Endodermal cell (in vitro differentiated cells): ENCODE measurements around the gene HTR2A. TPM values are rescaled to one million over a fixed set of nuclear protein-coding genes. Genes with fewer than 3 reads are reported as not detected.

ENCODE experiments used
- DNase-seq: peaks from one replicate; pipeline ENCODE4 v3.0.0-alpha.2; 2017
- H3K27ac ChIP-seq: 2 replicates; pipeline ENCODE4 v1.5.1; 2013; ENCODE audit warnings: mild to moderate bottlenecking, low read depth, low read length, moderate library complexity
- H3K27me3 ChIP-seq: 2 replicates; pipeline ENCODE4 v1.6.1; 2013; ENCODE audit warnings: mild to moderate bottlenecking, low read length, moderate library complexity; ENCODE audit not compliant: insufficient read depth, control insufficient read depth, poor library complexity, severe bottlenecking
- H3K36me3 ChIP-seq: 2 replicates; pipeline ENCODE4 v1.7.0; 2013; ENCODE audit warnings: mild to moderate bottlenecking, low read length, moderate library complexity; ENCODE audit not compliant: control insufficient read depth, insufficient read depth
- H3K4me1 ChIP-seq: one replicate; pipeline ENCODE4 v1.7.0; 2013; ENCODE audit warnings: low read length; ENCODE audit not compliant: control insufficient read depth, insufficient read depth
- H3K4me3 ChIP-seq: 2 replicates; pipeline ENCODE4 v1.5.1; 2013; ENCODE audit warnings: mild to moderate bottlenecking, low read length, moderate library complexity
- H3K9ac ChIP-seq: 2 replicates; pipeline ENCODE4 v1.6.1; 2013; ENCODE audit warnings: mild to moderate bottlenecking, low read length, moderate library complexity; ENCODE audit not compliant: poor library complexity, severe bottlenecking; ENCODE audit errors: extremely low read depth
- H3K9me3 ChIP-seq: 2 replicates; pipeline ENCODE4 v1.6.1; 2013; ENCODE audit warnings: mild to moderate bottlenecking, low read length, moderate library complexity; ENCODE audit not compliant: control insufficient read depth
- H3K27ac Mint-ChIP-seq: 2 replicates; pipeline ENCODE4 v1.8.0; 2020; ENCODE audit warnings: mixed read lengths
- H3K27me3 Mint-ChIP-seq: 2 replicates; pipeline ENCODE4 v1.8.0; 2021; ENCODE audit warnings: mild to moderate bottlenecking, mixed read lengths; ENCODE audit not compliant: insufficient read depth
- H3K36me3 Mint-ChIP-seq: 2 replicates; pipeline ENCODE4 v1.8.0; 2020; ENCODE audit warnings: low read depth, mixed read lengths
- H3K4me1 Mint-ChIP-seq: 2 replicates; pipeline ENCODE4 v1.8.0; 2020; ENCODE audit warnings: mixed read lengths
- H3K4me3 Mint-ChIP-seq: 2 replicates; pipeline ENCODE4 v1.8.0; 2020; ENCODE audit warnings: mild to moderate bottlenecking, moderate library complexity, mixed read lengths
- H3K9me3 Mint-ChIP-seq: 2 replicates; pipeline ENCODE4 v1.8.0; 2020; ENCODE audit warnings: mild to moderate bottlenecking, mixed read lengths
- WGBS, 2 experiments: methylation state at CpG; one replicate each; pipeline versions ENCODE4 v1.1.5 to v1.1.7; 2013; ENCODE audit warnings: missing lambda C conversion rate in 2 of 2, mixed read lengths in 1 of 2; ENCODE audit not compliant: insufficient coverage in 1 of 2, insufficient read length in 1 of 2; 5-methylcytosine and 5-hydroxymethylcytosine counted together
- total RNA-seq, 2 donors: library from RNA; stranded (reverse); fragmentation: NEBNext Ultra II Directional in 1 of 2; extraction: Animal tissue kit (Norgen Biotek cat#: 25700) in 1 of 2; gene quantifications; 2 replicates in 1 of 2; 3 replicates in 1 of 2; pipeline ENCODE4 v1.2.1, GENCODE V29; 2021
- TF ChIP-seq, protein P1 (sequence below): fragments of 200-600 bp; sonication (generic); conservative IDR thresholded peaks from 2 replicates; pipeline ENCODE4 v1.5.0; 2021; ENCODE audit warnings: antibody characterized with exemption, mild to moderate bottlenecking

Gene HTR2A
- total RNA-seq, 2 donors from 2014 or later = not detected

DNA sequence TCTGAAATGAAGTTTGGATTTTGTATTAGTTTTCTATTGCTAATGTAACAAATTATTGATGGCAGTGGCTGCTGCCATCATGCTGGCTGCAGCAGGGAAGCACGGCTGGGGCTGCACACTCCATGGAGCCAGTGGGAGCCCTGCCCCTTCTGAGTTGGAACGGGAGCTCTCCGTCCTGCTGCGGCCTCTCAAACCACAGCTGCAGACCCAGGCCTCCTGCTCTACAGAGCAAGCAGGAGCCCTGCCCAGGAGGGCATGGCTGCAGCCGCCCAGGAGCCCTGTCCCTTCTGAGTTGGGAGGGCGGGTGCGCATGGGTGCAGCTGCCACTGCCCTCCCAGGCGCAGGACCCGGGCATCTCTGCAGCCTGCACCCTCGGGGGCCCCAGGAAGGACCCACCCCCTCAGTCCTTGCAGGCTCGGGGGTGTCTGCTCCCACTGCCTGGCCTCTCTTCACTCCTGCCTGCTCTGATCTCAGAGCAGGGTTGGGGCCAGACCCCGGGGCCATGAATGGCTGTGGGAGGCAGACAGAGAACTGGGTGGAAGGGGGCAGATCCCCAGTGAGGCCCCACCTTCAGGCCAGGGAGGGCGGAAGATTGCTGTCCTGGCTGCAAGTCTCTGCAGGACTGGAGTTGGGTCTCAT lies 78.9 kb downstream of the HTR2A start:
- H3K4me3 ChIP-seq = no peak overlapping the region
- no peak for DNase-seq
- TF ChIP-seq, protein P1, sequence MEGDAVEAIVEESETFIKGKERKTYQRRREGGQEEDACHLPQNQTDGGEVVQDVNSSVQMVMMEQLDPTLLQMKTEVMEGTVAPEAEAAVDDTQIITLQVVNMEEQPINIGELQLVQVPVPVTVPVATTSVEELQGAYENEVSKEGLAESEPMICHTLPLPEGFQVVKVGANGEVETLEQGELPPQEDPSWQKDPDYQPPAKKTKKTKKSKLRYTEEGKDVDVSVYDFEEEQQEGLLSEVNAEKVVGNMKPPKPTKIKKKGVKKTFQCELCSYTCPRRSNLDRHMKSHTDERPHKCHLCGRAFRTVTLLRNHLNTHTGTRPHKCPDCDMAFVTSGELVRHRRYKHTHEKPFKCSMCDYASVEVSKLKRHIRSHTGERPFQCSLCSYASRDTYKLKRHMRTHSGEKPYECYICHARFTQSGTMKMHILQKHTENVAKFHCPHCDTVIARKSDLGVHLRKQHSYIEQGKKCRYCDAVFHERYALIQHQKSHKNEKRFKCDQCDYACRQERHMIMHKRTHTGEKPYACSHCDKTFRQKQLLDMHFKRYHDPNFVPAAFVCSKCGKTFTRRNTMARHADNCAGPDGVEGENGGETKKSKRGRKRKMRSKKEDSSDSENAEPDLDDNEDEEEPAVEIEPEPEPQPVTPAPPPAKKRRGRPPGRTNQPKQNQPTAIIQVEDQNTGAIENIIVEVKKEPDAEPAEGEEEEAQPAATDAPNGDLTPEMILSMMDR = no peak
- no peak overlapping the region for H3K27ac ChIP-seq
- H3K4me1 ChIP-seq = no peaks in the 10 kb centered on the region
- no peaks in the 10 kb centered on the region for H3K27me3 ChIP-seq
- no peaks in the 10 kb centered on the region for H3K9me3 ChIP-seq
- Mint-ChIP-seq H3K36me3 (no peaks in the 10 kb centered on the region), H3K27ac (no peak overlapping the region), H3K27me3 (peaks cover 1% of the 10 kb centered on the region), H3K4me1 (peaks cover 10% of the 10 kb centered on the region), H3K9me3 (peaks cover 1% of the 10 kb centered on the region), H3K4me3 (no peak overlapping the region)
- 93 to 96% methylated on average over 4 to 13 of the region's 13 CpGs for WGBS, 2 experiments
- no peak overlapping the region for H3K9ac ChIP-seq
- no peaks in the 10 kb centered on the region for H3K36me3 ChIP-seq

DNA sequence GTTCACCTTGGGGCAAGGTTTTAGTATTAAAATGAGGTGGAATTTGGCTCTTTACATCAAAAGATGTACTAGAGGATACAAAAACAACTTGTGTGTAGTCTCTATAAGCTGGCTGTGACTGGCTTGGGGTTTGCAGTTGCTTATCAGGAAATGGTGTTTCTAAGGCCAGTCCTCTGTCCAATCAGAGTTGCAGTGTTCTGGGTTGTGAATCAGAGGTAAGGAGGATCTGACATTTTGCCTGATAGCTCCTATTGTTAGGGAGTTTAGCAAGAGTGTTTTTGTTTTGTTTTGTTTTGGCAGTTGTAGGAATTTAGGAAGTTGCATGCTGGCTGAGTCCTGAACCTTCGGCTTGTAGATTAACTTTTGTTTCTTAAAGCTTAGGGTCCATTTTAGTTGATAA lies 79.8 kb downstream of the HTR2A start:
- H3K9me3 ChIP-seq = peaks cover 8% of the 10 kb centered on the region
- DNase-seq = no peak
- H3K9me3 Mint-ChIP-seq = peaks cover 9% of the 10 kb centered on the region
- no peaks in the 10 kb centered on the region for H3K4me1 ChIP-seq
- H3K4me3 Mint-ChIP-seq = no peak overlapping the region
- no peak overlapping the region for H3K9ac ChIP-seq
- no peak overlapping the region for H3K27ac ChIP-seq
- no peaks in the 10 kb centered on the region for H3K36me3 Mint-ChIP-seq
- whole genome bisulfite sequencing, 2 experiments = 81% methylated on average over 1 of the region's 1 CpG; no CpG with 5 or more reads in 1 of the 2 experiments
- peaks cover 1% of the 10 kb centered on the region for H3K27me3 Mint-ChIP-seq
- no peak overlapping the region for H3K4me3 ChIP-seq
- H3K27ac Mint-ChIP-seq = no peak overlapping the region
- no peaks in the 10 kb centered on the region for H3K36me3 ChIP-seq
- H3K27me3 ChIP-seq = no peaks in the 10 kb centered on the region
- TF ChIP-seq, protein P1 = no peak
- peaks cover 10% of the 10 kb centered on the region for H3K4me1 Mint-ChIP-seq

DNA sequence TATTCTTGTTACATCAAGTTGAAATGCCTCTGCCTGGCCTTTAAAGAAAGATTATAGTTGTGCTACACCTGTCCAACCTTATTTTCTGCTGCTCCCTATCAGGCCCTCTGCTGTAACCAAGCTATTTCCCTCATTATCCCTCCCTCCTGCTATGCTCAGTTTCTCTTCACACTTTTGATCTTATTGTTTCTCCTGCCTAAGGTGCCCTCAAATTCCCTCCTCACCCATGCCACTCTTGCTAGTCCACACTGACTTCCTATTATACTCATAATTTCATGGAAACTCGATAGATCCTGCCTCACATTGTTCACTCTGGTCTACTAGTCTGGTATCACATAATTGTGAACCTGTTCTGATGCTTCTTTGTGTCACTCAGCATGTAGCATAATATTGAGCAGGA lies 80.5 kb downstream of the HTR2A start:
- H3K27me3 ChIP-seq = no peaks in the 10 kb centered on the region
- peaks cover 1% of the 10 kb centered on the region for H3K27me3 Mint-ChIP-seq
- no peak overlapping the region for H3K9ac ChIP-seq
- peaks cover 16% of the 10 kb centered on the region for H3K9me3 Mint-ChIP-seq
- H3K27ac Mint-ChIP-seq = no peak overlapping the region
- H3K4me3 ChIP-seq = no peak overlapping the region
- no peaks in the 10 kb centered on the region for H3K4me1 ChIP-seq
- 87 to 100% methylated on average over 1 of the region's 1 CpG for WGBS, 2 experiments
- DNase-seq = no peak
- no peaks in the 10 kb centered on the region for H3K36me3 Mint-ChIP-seq
- peaks cover 10% of the 10 kb centered on the region for H3K4me1 Mint-ChIP-seq
- no peak overlapping the region for H3K27ac ChIP-seq
- no peaks in the 10 kb centered on the region for H3K36me3 ChIP-seq
- TF ChIP-seq, protein P1 = no peak
- H3K9me3 ChIP-seq = peaks cover 15% of the 10 kb centered on the region
- H3K4me3 Mint-ChIP-seq = no peak overlapping the region
